Measurements from ENCODE around the gene FOXK2.

The FOXK2 gene

DNA sequence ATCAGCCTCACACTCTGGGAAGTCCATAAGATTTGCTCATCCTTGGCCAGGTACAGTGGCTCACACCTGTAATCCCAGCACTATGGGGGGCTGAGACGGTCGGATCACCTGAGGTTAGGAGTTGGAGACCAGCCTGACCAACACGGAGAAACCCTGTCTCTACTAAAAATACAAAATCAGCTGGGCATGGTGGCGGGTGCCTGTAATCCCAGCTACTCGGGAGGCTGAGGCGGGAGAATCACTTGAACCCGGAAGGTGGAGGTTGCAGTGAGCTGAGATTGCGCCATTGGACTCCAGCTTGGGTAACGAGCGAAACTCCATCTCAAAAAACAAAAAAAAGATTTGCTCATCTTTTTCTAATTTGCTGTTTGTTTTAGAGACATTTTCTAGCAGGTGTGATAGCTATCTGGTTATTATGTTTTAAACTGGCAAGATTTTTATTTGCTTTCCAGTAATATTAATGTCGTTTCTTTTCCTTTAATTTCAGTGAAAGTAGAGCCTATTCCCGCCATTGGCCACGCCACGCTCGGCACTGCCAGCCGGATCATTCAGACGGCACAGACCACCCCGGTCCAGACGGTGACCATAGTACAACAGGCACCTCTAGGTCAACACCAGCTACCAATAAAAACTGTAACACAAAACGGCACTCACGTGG, 67.2 kb downstream of the FOXK2 start:
- in situ Hi-C loops (cut with HindIII; ENCODE audit: low sequenced_read_pairs): no loop called here

DNA sequence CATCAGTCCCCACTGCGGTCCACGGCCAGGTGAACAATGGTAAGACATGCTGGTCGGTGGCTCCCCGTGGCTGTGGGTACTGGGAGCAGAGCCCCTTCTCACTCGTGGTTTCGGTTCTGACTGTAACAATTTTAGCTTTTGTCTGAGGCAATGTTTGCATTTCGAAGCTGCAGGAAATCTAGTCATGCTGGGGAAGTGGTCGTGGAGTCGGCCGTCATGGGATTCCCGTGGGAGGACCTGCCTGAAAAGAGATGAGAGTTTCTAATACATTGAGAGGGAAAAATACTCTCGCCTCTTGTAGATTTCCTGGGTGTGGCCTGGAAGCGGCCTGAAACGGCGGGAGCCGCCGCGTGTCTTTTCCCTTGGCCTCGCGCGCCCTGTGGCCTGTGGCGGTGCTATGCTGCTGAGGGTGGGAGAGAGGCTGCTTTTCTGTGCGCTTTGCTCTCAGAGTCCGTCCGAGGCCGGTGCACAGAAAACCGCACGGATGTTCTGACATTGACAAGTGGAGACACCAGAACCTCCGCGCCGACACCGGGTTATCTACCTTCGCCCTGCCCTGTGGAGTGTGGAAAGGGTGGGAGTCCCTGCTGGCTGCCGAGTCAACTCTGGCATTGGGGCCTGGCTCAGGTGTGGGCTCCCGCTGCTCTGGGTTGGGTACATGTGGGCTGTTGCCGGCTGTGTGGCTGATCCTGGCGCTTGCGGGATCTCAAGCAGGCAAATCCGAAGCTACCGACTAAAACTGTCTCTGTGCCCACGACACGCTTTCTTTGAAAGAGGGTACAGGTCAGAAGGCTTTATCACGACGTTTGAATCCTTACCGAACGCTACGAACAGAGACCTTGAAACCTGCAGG, 67.9 kb downstream of the FOXK2 start:
- in situ Hi-C loops (cut with HindIII; ENCODE audit: low sequenced_read_pairs): no loop called here

DNA sequence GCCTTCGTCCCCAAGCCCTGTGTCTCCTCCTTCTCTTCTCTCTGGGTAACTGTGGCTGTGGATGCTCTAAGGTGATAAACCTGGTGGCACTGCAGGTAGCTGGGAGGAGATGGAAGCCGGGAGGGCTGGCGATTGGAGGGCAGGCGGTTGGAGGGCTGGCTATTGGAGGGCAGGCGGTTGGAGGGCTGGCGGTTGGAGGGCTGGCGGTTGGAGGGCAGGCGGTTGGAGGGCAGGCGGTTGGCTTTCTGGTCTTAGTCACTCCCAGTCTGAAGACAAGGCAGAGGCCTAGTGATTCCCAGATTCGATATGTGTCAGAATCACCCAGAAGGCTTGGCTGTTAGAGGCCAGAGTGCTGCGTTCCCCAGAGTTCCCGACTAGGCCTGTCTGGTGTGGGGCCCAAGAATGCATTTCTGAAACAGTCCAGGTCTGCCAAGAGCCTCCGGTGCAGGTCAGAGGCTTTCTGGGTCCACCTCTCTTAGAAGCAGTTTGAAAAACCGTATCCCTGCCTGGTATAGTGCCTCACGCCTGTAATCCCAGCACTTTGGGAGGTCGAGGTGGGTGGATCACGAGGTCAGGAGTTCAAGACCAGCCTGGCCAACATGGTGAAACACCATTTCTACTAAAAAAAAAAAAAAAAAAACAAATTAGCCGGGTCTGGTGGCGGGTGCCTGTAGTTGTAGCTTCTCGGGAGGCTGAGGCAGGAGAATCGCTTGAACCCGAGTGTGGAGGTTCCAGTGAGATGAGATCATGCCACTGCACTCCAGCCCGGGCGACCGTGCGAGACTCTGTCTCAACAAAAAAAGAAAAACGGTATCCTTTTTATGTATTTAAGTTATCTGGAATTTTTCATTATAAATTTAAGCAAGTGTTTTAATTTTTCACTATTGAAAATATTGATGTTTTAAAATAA, 69.0 kb downstream of the FOXK2 start:
- in situ Hi-C loops (cut with HindIII; ENCODE audit: low sequenced_read_pairs): no loop called here

DNA sequence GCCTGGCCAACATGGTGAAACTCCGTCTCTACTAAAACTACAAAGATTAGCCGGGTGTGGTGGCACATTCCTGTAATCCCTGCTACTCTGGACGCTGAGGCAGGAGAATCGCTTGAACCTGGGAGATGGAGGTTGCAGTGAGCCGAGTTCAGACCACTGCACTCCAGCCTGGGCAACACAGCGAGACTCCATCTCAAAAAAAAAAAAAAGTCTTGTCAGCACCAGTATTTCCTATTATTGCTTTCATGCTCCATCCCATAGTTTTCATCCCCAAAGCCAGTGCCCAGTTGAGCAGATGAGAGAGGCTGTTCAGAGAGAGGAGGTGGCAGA, 70.3 kb downstream of the FOXK2 start:
- in situ Hi-C loops (cut with HindIII; ENCODE audit: low sequenced_read_pairs): no loop called here

DNA sequence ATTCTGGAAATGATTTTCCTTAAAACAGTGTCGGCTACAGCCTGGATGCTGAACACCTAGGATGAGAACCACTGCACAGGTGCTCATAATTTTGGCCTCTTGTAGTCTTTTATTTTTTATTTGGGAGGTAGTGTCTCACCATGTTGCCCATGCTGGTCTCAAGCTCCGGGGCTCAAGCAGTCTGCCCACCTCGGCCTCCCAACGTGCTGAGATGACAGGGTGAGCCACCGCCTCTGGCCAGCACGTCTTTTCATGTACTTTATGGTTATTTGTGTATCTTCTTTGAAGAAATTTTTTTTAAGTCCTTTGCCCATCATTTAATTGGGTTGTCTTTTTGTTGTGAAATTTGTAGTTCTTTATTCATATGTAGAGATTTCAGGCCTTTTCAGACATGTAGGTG, 70.7 kb downstream of the FOXK2 start:
- in situ Hi-C loops (cut with HindIII; ENCODE audit: low sequenced_read_pairs): no loop called here

DNA sequence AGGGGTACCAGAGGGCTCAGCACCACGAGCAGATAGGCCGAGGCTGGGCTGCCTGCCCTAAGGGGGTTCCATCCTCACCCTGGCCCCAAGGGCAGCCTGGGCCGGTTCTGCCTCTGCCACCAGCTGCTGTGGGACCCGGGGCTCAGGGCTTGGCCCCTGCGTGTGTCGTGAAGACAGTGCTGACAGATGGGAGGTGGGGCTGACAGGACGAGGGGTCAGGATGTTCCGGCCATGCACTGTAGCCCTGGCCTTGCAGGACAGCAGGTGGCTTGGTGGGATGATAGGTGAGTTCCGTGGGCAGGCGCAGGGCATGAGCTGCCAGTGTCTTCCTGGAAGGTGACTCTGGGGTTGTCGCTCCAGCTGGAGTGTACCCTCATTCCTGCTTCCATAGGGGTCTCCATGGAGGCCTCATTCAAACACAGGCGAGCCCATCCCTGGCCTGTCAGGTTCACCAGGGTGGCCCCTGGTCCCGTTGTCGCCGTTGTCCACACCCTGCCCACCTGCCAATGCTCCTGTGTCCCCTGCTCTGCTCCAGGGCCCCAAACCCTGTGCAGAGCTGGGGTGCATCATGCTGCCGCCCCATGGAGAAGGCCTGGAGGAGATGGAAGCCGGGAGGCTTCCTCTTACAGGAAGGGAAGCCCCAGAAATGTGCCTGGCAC, 71.5 kb downstream of the FOXK2 start:
- in situ Hi-C loops (cut with HindIII; ENCODE audit: low sequenced_read_pairs): no loop called here

DNA sequence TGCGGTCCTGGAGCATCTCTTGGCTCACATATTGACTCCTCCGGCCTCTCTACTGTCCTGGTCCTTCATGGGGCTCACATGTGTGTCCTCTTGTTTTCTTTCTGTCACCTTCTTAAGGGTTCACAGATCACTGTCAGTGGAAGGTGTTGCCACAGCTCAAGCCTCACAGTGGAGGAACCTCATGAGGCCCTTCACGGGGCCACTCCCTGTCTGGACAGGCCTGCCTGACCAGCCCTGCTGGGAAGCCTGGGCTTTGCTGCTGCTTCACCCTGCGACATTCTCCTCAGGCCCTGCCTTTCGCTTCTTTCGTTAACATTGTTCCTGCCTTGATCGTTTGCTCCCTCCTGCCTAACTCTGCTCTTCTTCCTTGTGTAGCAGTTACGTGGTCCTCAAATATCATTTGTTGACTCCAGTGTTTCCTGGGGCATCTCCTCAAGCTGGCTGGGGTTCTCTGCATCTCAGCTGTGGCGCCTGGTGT, 72.8 kb downstream of the FOXK2 start:
- in situ Hi-C loops (cut with HindIII; ENCODE audit: low sequenced_read_pairs): no loop called here

DNA sequence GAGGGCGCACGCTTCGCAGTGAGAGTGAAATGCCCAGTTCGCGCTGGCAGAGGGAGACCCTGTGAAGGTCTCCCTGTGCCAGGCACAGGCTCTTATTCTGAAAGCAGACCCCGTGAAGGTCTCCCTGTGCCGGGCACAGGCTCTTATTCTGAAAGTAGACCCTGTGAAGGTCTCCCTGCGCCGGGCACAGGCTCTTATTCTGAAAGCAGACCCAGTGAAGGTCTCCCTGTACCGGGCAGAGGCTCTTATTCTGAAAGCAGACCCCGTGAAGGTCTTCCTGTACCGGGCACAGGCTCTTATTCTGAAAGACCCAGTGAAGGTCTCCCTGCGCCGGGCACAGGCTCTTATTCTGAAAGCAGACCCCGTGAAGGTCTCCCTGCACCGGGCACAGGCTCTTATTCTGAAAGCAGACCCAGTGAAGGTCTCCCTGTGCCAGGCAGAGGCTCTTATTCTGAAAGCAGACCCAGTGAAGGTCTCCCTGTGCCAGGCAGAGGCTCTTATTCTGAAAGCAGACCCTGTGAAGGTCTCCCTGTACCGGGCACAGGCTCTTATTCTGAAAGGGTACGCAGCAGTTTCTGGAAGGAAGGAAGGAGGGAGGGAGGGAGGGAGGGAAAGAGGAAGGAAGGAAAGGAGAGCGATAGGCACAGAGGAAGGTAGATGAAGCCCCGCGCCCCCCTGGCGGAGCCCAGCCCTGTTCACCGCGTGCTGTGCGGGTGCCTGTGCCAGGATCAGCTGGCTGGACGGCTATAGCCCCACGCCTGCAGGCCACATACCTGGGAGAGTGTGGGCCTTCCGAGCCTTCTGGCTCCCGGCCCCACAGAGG, 73.4 kb downstream of the FOXK2 start:
- in situ Hi-C loops (cut with HindIII; ENCODE audit: low sequenced_read_pairs): no loop called here

DNA sequence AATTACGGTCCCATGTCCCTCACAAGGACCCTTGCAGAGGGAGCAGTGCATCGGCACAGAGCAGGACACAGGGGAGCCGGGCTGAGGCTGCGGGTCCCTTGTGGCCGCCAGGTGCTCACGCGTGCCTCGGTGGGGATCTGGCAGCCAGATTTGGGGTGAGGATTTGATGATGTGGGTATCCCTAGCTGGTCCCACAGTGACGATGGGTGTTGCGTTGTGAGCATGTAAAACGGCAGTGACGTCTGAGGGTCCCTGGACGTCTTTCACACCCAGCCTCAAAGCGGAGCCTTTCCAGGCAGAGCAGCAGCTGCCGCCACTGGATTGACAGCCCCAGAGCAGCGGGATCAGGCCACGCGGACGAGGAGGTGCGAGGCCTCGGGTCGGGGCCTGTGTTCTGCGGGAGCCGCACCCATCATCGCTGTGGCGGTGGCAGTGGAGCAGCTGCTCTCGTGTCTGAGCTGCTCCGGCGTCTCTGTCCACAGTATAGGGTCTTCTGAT, 74.1 kb downstream of the FOXK2 start:
- in situ Hi-C loops (cut with HindIII; ENCODE audit: low sequenced_read_pairs): no loop called here

DNA sequence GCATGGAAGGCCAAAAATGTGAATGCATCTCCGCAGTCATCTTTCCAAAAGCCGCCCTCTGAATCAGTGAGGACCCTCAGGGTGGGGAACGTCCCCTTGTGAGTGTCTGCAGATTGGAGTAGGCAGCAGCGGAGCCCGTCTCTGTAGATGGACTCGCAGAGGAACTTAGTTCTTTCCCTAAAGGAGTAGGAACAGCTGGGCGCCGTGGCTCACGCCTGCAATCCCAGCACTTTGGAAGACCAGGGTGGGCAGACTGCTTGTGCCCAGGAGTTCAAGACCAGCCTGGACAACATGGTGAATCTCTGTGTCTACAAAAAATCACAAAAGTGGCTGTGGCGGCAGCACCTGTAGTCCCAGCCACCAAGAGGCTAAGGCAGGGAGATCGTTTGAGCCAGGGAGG, 75.0 kb downstream of the FOXK2 start:
- in situ Hi-C loops (cut with HindIII; ENCODE audit: low sequenced_read_pairs): no loop called here

DNA sequence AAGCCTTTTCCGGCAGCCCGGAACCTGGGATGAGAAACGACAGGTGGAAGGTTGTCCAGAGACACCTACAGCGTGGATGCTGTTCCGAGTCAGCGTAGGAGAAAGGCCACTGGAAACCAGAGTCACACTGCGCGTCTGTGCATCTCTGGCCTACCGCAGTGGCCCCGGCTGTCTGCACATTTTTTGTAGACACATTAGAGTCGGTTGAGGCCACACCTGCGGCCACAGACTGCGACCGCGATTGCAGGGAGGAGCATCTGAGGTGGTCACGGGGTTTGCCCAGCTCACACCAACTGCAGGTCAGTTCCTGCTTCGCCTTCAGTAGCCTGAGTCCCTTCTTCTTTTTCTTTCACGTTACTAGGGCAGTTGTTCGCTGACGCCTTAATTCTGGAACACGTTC, 76.4 kb downstream of the FOXK2 start:
- in situ Hi-C loops (cut with HindIII; ENCODE audit: low sequenced_read_pairs): no loop called here

DNA sequence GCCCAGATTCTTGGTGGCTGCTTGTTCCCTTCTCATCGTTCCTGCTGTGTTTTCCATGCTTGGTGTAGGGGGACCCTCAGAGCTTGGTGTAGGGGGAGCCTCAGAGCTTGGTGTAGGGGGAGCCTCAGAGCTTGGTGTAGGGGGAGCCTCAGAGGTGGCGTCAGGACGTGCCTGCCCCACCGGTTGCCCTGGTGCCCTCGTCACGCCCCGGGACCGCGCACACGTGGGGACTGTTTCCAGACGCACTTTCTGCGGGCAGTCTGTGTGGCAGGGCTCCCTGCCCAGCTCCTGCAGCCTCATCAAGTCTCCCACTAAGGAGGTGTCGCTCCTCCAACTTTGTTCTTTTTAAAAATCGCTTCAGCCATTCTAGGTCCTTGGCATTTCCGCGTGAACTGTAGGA, 76.8 kb downstream of the FOXK2 start:
- in situ Hi-C loops (cut with HindIII; ENCODE audit: low sequenced_read_pairs): no loop called here

DNA sequence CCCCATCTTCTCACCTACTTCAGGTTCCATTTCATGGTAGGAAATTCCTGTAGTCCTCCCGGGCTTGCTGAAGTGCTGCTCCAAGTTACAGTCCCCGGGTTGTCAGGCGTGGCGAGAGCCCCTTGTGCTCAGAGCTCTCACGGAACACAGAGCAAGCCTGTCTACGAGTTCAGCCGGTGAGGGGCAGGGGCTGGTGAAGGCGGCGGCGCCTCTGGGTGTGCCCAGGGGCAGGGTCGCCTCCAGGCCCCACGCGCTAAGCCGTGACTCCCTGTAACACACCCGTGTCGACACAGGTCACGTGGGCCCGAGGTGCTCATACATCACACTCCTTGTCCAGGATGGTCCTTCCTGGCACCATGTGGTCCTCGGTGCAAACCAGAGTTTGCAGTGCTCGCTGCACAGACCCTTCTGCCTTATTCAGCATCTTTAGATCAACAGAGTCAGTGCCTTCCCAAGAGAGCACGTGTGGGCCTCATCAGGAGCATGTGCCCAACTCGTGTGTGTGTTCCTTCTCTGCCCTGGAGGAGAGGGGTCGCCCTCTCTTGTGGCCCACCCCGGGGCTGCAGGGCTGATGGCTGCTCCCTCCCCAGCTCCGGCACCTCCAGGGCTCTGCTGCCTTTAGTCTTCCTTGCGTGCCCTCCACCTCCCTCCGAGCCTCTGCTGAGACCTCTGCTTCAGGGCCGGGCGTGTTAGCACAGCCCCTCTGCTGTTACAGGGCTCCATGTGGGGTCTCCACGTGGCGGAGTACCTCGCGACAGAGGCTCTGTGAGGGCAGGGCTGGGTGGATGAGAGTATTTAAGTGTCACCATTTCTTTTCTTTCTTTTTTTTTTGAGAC, 77.5 kb downstream of the FOXK2 start:
- in situ Hi-C loops (cut with HindIII; ENCODE audit: low sequenced_read_pairs): no loop called here

DNA sequence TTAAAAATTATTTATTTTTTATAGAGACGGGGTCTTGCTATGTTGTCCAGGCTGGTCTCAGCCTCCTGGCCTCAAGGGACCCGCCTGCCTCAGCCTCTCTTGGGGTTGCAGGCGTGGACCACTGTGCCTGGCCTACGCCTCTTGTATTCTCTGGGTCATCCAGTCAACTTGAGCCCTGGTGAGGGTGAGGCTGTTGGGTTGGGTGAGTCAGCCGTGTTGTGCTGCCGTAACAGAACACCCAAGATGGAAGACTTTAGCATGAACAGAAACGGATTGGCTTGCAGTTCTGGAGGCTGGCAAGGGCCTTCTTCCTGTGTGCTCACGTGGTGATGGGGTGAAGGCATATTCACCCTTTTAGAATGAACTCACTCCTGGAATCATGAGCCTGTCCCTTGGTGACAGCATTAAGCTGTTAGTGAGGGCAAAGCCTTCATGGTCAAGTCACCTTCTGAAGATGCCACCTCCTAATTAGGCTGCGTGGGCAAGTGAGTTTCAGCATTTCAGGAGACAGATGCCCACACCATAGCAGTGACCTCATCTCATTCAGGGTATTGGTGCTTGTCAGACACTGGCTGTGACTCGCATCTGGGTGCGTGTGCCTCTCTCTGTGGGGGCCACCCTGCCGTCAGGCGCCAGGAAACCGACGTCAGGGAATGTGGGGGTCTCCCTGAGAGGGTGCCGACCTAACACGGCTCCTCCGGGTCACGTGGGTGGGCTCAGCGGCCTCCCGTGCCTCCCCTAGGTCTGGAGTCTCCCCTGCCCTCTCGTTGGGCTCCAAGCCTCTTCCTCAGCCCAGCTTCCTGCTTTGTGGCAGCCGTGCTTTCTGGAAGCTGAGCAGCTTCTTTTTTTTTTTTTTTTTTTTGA, 79.0 kb downstream of the FOXK2 start:
- in situ Hi-C loops (cut with HindIII; ENCODE audit: low sequenced_read_pairs): no loop called here

DNA sequence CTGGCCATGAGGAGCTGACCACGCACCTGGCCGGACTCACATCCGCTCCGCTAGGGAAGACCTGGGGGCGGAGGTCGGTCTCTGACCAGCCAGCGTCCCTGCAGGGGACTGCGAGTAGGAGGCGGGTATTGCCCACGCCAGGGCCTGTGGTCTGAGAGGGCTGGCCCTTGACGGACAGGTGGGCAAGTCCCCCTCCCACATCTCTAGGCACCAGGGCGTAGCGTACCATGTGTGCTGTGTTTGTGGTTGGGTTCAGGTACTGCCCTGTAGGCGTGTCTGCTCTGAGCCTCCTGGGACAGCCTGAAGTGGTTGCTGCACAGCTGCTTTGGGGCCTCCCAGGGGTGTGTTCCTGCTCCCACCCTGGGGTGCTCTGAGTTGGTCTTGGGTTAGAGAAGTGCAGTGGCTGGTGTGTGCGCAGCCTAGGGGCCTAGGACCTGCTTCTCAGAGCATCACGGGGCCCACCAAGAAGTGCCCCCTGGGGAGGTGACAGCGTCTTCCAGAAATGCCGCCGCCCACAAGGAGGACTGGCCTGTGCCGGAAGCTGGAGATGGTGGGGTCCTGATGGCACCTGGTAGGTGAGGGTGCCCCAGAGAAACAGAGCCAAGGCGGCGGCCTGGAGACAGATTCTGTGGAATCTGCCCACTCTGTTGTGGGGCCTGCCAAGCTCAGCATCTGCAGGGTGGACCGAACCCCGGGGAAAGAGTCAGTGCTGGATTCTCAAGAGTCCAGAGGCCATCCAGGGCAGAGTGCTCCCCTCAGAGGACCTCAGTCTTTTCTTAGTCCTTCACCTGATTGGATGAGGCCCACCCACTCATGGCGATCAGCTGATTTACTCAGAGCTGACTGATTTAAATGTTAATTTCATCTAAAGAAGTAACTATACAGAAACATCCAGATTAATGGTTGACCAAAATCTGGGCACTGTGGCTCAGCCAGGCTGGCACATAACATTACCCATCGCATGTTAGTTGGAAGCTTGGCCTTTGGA, 80.4 kb downstream of the FOXK2 start:
- in situ Hi-C loops (cut with HindIII; ENCODE audit: low sequenced_read_pairs): no loop called here

DNA sequence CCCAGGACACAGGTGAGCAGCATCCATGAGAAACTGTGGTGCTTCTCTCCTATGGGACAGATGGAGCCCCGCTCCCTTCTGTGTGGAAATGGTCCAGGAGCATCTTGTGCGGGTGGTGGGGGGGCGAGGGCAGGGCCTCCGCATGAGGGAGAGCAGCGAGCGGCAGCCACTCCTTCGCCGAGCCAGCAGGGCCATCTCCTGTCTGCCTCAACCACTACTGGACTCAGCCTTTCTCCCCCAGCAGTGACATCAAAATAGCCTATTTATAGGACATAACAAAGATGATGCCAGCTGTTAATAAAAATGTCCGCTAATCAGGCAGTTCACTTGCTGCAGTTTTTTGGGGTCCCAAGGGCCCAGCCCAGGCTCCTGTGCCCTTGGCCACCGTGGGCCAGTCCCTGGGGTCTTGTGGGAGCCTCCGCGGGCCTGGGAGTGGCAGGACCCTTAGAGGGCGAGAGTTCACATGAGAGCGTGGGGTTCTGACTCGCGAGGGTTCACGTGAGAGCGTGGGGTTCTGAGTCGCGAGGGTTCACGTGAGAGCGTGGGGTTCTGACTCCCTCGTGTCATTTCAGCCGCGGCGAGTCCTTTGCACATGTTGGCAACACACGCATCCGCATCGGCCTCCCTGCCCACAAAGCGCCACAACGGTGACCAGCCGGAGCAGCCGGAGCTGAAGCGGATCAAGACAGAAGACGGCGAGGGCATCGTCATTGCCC, 81.4 kb downstream of the FOXK2 start:
- in situ Hi-C loops (cut with HindIII; ENCODE audit: low sequenced_read_pairs): no loop called here

All from DLD1 (cell line).